EH (cell line): ENCODE data around the gene SOX11.
"Not testable (repeated sequence)": the region's sequence is repeated elsewhere in the genome, so short reads cannot be mapped to it uniquely, and the experiment has no call there.

ENCODE experiments used
- DNase-seq: peaks from one replicate; pipeline ENCODE4 v3.0.0-alpha.2; 2015; ENCODE audit warnings: low read depth

The SOX11 gene

GRCh38 chr2:5691985-5692529 lies at the start of gene SOX11:
SOX11 (plus strand) TSS chr2:5692384; CDS start chr2:5692722, 338 bp downstream.
- DNase-seq = peak; percentile 95

GRCh38 chr2:5652734-5653133 lies 39.5 kb upstream of the SOX11 start:
- not testable (repeated sequence) for DNase-seq

GRCh38 chr2:5653756-5654155 lies 38.4 kb upstream of the SOX11 start:
- DNase-seq = not testable (repeated sequence)

GRCh38 chr2:5657231-5657630 lies 35.0 kb upstream of the SOX11 start:
- no peak for DNase-seq

GRCh38 chr2:5660591-5660990 lies 31.6 kb upstream of the SOX11 start:
- DNase-seq = no peak

GRCh38 chr2:5661362-5661761 lies 30.8 kb upstream of the SOX11 start:
- no peak for DNase-seq

- no peak for DNase-seq
These were observed 27.9 kb upstream of the SOX11 start for GRCh38 chr2:5664278-5664681.

- DNase-seq = no peak
These were observed 27.1 kb upstream of the SOX11 start for GRCh38 chr2:5665066-5665465.

- DNase-seq = no peak
These were observed 25.4 kb upstream of the SOX11 start for GRCh38 chr2:5666798-5667197.

- not testable (repeated sequence) for DNase-seq
These were observed 24.5 kb upstream of the SOX11 start for GRCh38 chr2:5667655-5668054.

GRCh38 chr2:5668682-5669250 lies 23.4 kb upstream of the SOX11 start:
- DNase-seq = no peak

- no peak for DNase-seq
These were observed 19.4 kb upstream of the SOX11 start for GRCh38 chr2:5672749-5673144.

GRCh38 chr2:5673145-5674025 lies 18.8 kb upstream of the SOX11 start:
- DNase-seq = no peak

- peak; percentile 16 for DNase-seq
These were observed 18.2 kb upstream of the SOX11 start for GRCh38 chr2:5674026-5674340.

GRCh38 chr2:5677133-5677532 lies 15.1 kb upstream of the SOX11 start:
- DNase-seq = no peak

- DNase-seq = no peak
These were observed 8.7 kb upstream of the SOX11 start for GRCh38 chr2:5683471-5683870.

GRCh38 chr2:5685225-5685624 lies 7.0 kb upstream of the SOX11 start:
- no peak for DNase-seq

- no peak for DNase-seq
These were observed 6.1 kb upstream of the SOX11 start for GRCh38 chr2:5686068-5686467.

GRCh38 chr2:5686536-5686935 lies 5.6 kb upstream of the SOX11 start:
- no peak for DNase-seq

GRCh38 chr2:5689750-5690149 lies 2.4 kb upstream of the SOX11 start:
- no peak for DNase-seq

- DNase-seq = peak; percentile 25
These were observed 1.9 kb upstream of the SOX11 start for GRCh38 chr2:5690286-5690685.

GRCh38 chr2:5690718-5691220 lies 1.4 kb upstream of the SOX11 start:
- DNase-seq = peak; percentile 15
